PFSK-1 (cell line): ENCODE results near the gene SLC9C1.

Source experiments
- FOXP2 ChIP-seq: optimal IDR thresholded peaks from 2 replicates; pipeline ENCODE3; 2011; ENCODE audit warnings: borderline replicate concordance, control low read depth, inconsistent platforms; ENCODE audit not compliant: insufficient read depth; ENCODE audit errors: extremely low read length, extremely low read depth
- REST ChIP-seq, 2 experiments: IDR thresholded peaks; 2 replicates each; pipeline versions ENCODE4 v1.6.1 to v1.8.0; 2011 to 2012; ENCODE audit warnings: low read depth in 2 of 2, low read length in 2 of 2, control low read depth in 1 of 2, inconsistent platforms in 1 of 2, mild to moderate bottlenecking in 1 of 2, moderate library complexity in 1 of 2; ENCODE audit not compliant: insufficient read depth in 1 of 2
- TAF1 ChIP-seq: IDR thresholded peaks from 2 replicates; pipeline ENCODE4 v1.6.1; 2012; ENCODE audit warnings: low read length, control low read depth, borderline replicate concordance; ENCODE audit not compliant: insufficient read depth

DNA sequence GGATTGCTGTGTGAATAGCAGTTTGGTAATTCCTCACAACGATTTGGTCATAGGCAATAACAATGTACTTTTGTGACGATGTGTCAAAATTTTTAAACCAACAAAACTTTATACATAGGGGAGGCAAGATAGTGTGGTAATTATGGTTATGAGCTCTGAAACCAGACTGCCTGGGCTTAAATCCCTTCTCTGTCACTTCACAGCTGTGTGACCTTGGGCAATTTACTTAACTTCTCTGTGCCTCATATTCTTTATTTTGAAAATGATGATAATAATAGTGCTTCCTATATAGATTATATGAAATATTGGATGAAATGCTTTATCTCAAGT is 44.7 kb upstream of the SLC9C1 start:
- no peak for TF ChIP-seq FOXP2
- no peak for TF ChIP-seq REST (IDR thresholded peaks at IDR 0.05; ENCODE audit: insufficient read depth in 1 of 2, low read depth in 2 of 2, low read length in 2 of 2)
- TF ChIP-seq TAF1: no peak
